NCI-H510A treated with DMSO at 0.1 percent for 48 hours (cell line): ENCODE measurements around the gene PRDM16.
"Not testable (repeated sequence)": the region's sequence is repeated elsewhere in the genome, so short reads cannot be mapped to it uniquely, and the experiment has no call there.

Source experiments
- DNase-seq: peaks from one replicate; lab custom pipeline; 2025; lab: John Stamatoyannopoulos, UW

The PRDM16 gene

DNA sequence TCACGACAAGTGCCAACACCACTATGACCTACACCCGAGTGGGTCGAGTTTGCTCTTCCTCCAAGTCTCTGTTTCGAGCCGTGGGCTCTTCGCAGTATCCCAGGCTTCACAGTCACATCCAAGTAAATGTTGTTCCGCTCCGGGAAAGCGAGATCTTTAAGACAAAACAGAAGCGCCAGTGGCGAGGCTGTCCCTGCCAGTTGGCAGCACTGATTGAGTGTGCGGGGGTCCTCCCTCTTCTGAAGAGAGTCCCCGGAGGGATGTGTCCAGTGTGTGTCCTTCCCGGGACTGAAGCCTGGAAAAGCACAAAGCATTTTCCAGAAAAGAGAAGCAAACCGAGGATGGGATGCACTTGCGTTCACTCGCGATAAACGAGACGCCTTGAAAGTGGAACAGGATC is 158.9 kb downstream of the PRDM16 start:
- DNase-seq: no peak

- DNase-seq: no peak
Measured at GRCh38 chr1:3229081-3229725, 160.2 kb downstream of the PRDM16 start.

DNA sequence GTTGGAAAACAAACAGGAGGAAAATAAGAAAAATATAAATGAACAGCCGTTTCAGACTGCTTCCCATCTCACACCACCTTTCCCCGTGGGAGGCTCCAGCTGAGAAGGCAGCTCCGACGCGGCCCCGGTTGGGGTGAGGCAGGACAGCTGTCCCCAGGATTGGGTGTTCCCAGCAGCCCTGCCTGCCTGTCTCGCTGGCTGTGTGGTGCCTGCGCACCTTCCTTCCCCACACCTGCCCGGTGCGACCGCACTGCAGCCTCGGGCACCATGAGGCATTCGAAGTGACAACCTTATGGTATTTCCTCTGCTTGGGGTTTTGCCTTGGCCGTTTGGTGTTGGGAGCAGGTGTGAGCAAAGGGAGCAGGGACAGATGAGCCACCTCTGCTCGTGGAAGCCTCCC is 161.6 kb downstream of the PRDM16 start:
- DNase-seq: no peak

DNA sequence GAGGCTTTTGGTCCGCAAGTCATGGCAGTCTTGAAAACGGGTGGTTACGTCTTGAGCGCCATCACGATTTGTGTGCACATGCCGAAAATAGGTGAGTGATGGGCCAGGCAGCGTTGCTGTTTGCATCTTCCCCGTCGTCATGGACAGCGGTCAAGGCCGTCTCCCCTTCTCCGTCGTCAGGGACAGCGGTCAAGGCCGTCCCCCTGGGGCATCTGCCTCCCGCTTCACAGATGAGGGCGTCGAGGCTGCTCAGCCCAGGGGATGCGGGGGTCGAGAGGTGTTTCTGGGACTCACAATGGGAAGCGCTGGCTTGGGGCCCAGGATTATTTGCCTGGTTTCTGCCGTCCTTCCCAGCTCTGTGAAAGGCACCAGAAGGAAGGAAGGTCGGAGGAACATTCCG is 162.2 kb downstream of the PRDM16 start:
- DNase-seq: no peak

DNA sequence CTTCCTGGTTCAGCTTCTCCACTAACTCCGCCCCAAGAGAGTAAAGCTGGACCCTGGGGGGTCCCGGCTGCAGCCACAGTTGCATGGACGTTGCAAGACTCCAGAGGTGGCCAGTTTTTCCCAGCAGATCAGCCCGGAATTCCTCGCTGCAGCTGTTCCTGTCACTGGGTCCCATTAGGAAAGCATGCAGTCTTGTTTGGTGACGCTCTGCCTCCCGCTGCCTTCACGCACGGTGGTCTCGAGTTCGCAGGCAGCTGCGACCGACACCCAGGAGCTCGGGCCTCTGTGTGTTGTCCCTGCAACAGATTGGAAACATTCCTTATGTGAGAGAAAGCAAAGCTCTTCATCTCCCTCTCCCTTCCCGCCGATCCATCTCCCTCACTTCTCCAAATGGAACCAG is 162.8 kb downstream of the PRDM16 start:
- DNase-seq: no peak

DNA sequence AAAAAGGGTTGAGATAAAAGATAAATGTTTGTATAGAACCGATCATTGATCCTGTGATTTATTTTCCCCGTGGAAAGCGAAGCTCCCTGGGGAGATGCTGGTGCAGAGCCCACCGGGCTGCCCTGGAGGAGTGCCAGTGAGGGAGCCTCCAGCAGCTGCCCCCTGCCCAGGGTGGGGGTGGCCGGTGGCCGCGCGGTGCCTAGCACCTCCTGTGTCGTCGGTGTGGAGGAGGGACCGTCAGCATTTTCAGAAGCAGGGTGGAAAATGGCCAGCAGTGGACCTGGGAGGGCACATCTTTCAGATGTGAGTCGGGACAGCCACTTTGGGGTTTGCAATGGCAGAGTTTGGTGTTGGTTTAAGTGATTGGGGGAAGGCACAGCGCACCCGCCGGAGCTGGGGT is 164.0 kb downstream of the PRDM16 start:
- no peak for DNase-seq

DNA sequence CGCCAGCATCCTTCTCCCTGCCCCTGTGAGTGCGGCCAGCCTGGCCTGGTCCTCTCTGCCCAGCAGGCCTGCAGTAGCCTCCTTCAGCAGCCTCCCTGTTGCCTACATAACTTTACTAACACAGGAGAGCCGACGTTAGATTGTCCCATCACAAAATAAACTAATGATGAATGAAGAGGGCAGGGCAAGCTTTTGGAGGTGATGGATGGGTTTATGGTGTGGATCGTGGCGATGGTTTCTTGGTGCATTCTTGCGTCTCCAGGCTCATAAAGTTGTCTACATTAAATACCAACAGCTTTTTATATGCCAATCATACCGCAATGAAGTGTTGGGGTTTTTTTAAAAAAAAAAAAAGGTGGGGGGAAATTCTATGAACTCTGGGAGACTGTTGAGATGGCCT is 164.5 kb downstream of the PRDM16 start:
- no peak for DNase-seq

- no peak for DNase-seq
Measured at GRCh38 chr1:3234281-3234680, 165.3 kb downstream of the PRDM16 start.

GRCh38 chr1:3234956-3235355 is 166.0 kb downstream of the PRDM16 start:
- no peak for DNase-seq

DNA sequence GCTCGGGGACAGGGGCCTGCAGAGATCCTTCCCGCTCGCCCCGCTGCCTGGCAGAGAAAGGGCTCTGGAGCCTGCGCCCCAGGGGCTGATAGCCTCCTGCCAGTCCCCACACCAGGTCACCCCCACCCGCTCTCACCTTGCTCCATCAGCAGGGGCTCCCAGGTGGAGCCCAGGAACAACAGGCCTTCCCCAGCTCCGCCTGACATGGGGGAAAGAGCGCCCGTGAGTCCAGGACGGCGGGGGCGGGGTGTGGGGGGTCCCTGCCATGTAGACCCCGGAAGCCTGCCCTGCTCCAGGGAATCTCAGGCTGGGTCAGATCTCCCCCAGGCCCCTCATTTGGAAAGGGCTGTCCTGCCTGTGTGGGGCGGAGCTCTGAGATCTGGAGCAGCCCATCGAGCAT is 166.5 kb downstream of the PRDM16 start:
- DNase-seq: no peak

DNA sequence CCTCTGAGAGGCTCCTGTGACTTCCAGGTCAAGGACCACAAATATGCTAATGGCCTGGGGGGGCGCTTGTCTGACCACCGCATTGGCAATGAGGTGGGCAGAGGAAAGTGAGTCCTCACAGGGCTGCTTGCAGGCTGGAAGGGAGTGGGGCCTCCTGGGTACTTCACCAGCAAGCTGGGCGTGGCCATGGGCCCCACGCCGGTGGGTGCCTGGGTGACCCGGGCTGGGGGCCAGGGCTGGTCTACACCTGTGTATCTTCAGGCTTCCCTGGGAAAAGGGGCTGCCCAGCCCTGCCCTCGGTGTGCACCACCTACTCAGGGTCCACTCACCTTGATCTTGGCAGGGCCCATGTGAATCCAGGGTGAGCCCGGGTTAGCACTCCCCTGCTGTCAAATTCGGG is 167.4 kb downstream of the PRDM16 start:
- DNase-seq: no peak

DNA sequence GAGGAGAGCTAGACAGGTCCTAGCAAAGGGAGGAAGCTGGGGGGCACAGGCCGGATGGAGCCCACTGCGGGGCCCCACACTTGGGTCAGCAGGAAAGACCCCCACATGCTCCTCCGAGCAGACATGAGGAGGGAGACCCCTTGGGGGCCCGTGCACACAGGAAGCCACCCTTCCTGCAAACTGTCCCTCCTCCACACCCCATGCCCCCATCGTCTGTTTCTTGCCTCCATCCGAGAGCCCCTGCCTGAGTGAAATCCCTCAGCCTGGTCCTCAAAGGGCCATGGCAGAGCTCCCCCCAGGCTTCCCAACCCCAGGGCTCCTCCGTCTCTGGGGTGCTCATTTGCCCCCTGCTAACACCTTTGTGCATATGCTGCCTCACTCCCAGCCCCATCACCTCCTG is 168.0 kb downstream of the PRDM16 start:
- DNase-seq: no peak

DNA sequence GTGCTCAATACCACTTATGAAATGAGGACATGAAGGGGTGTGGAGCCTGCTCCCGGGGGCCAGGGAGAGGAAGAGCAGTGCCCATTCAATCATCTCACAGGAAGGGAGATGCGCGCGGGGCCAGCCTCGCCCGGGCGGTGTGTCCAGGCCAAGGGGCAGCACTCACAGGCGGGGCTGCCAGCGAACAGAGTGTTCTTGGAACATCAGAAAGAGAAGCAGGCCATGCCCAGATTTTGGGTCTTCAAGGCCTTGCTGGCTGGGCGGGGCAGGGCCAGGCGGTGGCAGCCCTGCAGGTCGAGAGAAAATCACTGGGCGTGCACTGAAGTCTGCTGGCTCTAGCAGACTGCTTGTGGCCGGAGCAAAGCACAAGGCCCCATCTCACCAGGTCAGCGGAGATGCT is 168.6 kb downstream of the PRDM16 start:
- no peak for DNase-seq

DNA sequence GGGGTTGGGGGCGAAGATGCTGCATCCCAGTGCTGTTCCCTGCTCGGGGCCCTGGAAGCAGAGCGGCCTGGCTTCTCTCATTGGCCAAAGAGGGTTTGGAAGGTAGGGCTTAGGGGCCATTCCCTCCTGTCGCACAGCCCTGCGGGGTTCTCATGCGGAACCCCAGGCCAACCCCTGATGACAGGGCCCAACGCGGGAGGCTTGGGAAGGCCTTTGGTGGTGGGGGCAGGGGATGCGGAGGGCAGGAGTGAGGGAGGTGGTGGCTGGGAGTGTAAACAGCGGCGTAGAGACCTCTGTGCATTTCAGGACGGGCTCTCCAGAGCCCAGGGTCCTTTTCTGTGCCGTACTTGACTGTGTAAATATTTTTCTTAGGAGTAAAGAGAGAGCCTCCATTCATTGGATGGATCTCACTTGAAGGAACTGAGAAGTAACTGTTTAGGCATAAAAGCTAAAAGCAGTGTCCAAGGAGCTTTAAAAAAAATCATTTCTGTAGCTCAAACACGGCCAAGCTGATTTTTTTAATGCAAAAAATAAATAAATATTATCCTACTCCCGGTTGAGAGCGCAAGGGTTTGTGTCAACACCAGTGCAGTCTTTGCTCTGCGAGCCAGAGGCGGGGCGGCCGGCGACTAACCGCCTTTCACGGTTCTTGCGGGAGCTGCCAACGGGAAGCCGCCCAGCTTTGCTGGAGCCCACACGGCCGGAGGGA is 169.1 kb downstream of the PRDM16 start:
- DNase-seq: no peak

- DNase-seq: no peak
Measured at GRCh38 chr1:3238703-3239278, 169.8 kb downstream of the PRDM16 start.

- not testable (repeated sequence) for DNase-seq
Measured at GRCh38 chr1:3239991-3240390, 171.0 kb downstream of the PRDM16 start.

DNA sequence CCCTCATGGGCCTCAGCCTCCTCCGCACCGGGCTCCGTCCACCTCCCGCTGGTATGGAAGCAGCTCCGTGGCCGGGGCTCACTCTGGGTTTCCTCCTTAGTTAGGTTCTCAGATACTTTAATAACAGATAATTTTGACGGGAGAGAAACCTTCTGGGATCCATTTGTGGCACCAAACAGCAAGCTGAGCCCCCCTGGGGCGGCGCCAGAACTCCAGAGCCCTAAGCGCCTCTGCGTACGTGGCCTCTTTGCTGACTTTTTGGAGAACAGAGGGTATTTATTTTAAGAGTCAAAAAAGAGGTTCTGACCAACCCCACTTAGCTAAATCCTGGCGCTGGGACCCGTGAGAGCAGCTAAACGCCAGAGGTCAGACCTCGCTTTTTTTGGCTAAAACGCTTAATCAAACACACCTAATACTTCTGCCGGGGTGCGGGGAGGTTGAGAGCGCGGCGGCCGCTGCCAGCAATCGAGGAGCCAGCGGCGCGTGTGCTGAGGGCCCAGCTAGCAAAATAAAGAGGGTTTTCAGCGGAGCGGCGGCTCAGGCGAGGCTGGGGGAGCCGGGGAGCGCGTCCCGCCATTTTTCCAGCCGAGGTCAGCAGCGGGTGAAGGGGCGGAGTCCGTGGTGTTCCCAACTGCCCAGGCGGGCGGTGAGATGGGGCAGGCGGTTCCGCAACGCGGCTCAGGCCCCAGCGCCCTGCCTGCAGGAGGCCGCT is 171.7 kb downstream of the PRDM16 start:
- DNase-seq: no peak

DNA sequence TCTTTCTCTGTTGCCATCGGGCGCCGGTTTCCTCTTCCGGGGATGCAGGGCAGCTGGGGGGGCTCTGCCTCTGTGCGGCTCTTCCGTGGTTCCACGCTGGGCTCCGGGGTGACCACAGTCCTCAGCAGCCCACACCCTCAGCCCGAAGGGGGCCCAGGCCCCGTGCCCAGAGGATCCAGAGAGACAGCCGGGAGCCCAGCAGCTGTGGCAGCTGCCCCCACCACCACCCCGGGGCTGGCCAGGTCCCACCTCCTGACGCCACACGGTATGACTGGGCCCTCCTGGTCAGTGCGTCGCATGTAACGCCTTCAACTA is 172.2 kb downstream of the PRDM16 start:
- DNase-seq: no peak

DNA sequence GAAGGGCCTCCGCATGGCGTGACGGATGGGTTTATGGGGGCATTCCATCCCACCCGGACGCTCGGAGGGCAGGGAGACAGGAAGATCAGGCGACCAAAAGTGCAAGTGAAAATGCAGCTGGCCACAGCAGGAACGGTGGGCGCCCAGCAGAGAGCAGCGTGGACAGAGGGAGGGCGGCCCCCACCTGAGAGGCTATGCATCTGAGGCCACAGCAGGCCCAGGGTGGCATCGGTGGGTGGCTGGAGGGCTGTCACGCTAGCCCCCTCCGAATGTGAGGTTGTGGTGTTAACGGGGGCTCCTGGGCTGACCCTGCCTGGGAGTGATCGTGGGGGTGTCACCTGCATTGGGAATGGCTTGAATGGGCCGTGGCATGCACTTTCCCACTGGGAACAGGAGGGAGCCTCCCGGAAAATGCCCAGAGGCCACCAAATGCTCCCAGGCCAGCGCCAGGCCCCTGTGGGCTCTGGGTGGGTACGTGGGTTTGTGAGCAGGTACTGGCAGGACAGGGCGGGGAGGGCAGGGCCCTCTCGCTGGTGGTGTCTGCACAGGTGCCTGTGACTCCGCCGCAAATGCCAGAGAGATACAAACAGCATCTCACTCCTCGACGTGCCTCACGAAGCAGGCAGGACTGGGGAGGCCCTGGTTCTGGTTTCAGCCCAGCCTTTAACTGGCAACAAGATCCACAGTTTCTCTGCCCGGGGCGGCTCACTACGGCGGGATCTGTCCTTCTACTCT is 172.8 kb downstream of the PRDM16 start:
- no peak for DNase-seq

GRCh38 chr1:3242408-3243260 is 173.6 kb downstream of the PRDM16 start:
- no peak for DNase-seq

DNA sequence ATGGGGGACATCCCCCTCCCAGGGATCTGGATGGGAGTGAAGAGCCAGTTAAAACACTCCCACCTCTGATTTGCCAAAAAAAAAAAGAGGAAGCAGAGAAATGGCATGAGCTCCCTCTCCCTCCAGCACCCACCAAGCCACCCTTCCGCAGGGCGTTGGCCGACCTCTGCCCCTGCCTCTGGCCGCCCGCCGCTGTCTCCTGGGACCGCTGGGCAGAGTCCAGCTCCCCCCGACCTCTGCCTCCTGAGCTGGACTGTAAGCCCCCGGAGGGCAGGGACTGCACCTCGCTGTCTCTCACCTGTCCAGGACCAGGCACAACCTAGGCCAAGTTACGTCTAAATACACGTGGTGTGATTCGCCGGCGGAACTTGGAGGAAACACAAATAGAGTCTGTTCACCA is 174.3 kb downstream of the PRDM16 start:
- DNase-seq: no peak
